Parathyroid adenoma (tissue), 2 donors: Measurements from ENCODE around the gene NSMF.

Experiments
- H2AFZ ChIP-seq: fragments of 300-600 bp; sonication (generic); one replicate; pipeline ENCODE4 v1.7.0; 2017; ENCODE audit warnings: antibody characterized with exemption, mild to moderate bottlenecking
- H3K27ac ChIP-seq: fragments of 300-600 bp; sonication (generic); one replicate; pipeline ENCODE4 v1.7.0; 2017
- H3K27me3 ChIP-seq: fragments of 300-600 bp; sonication (generic); one replicate; pipeline ENCODE4 v1.7.0; 2017; ENCODE audit warnings: low read length; ENCODE audit not compliant: control insufficient read depth, insufficient read depth
- H3K36me3 ChIP-seq: fragments of 300-600 bp; sonication (generic); one replicate; pipeline ENCODE4 v1.7.0; 2017; ENCODE audit warnings: low read length; ENCODE audit not compliant: control insufficient read depth, insufficient read depth
- H3K4me1 ChIP-seq: fragments of 300-600 bp; sonication (generic); one replicate; pipeline ENCODE4 v1.7.0; 2017; ENCODE audit warnings: control low read depth
- H3K4me2 ChIP-seq: fragments of 300-600 bp; sonication (generic); one replicate; pipeline ENCODE4 v1.7.0; 2017; ENCODE audit warnings: low read length
- H3K4me3 ChIP-seq: fragments of 300-600 bp; sonication (generic); one replicate; pipeline ENCODE4 v1.7.0; 2017; ENCODE audit warnings: low read depth, low read length
- H3K79me2 ChIP-seq: fragments of 300-600 bp; sonication (generic); one replicate; pipeline ENCODE4 v1.7.0; 2017; ENCODE audit warnings: control low read depth
- H3K9ac ChIP-seq: fragments of 300-600 bp; sonication (generic); one replicate; pipeline ENCODE4 v1.7.0; 2017; ENCODE audit warnings: mild to moderate bottlenecking
- H3K9me3 ChIP-seq: fragments of 300-600 bp; sonication (generic); one replicate; pipeline ENCODE4 v1.7.0; 2017; ENCODE audit warnings: low read length; ENCODE audit not compliant: control insufficient read depth
- TF ChIP-seq, protein P1 (sequence below): fragments of 300-600 bp; sonication (generic); IDR thresholded peaks from one replicate; pipeline ENCODE4 v1.7.0; 2017; ENCODE audit warnings: antibody characterized with exemption, mild to moderate bottlenecking
- donor health status: primary hyperparathyroidism.

NSMF gene

DNA sequence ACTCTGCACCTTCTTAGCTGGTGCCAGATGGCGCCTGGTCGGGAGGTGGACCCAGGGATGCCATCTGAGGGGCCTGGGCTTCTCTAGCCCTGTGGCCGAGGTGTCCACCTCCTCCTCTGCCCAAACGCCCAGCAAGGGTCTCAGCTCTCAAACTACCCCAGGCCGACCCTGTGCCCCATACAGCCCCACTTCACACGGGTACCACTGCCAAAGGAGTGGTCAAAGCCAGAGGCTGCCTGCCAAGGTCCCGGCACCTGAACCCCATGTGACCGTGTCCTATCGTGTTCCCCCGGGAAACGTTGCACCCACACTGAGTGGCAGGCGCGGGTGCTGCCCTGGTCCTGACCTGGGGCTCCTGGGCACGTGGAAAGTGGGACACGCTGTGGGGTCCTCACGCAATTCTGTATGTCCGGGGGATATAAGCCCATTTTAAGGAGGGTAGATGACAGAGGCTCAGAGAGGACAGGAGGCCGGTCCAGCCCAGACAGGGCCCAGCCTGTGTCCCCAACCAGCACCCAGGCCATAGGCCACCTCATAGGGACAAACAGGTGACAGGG lies 19.9 kb downstream of the NSMF start:
- Histone ChIP-seq H2AFZ (no peak overlapping the region), H3K36me3 (no peaks in the 10 kb centered on the region), H3K9me3 (no peaks in the 10 kb centered on the region), H3K4me3 (no peak overlapping the region), H3K9ac (no peak overlapping the region), H3K79me2 (no peaks in the 10 kb centered on the region), H3K4me1 (no peaks in the 10 kb centered on the region), H3K27ac (no peak overlapping the region), H3K4me2 (no peak overlapping the region), H3K27me3 (no peaks in the 10 kb centered on the region)
- TF ChIP-seq, protein P1, sequence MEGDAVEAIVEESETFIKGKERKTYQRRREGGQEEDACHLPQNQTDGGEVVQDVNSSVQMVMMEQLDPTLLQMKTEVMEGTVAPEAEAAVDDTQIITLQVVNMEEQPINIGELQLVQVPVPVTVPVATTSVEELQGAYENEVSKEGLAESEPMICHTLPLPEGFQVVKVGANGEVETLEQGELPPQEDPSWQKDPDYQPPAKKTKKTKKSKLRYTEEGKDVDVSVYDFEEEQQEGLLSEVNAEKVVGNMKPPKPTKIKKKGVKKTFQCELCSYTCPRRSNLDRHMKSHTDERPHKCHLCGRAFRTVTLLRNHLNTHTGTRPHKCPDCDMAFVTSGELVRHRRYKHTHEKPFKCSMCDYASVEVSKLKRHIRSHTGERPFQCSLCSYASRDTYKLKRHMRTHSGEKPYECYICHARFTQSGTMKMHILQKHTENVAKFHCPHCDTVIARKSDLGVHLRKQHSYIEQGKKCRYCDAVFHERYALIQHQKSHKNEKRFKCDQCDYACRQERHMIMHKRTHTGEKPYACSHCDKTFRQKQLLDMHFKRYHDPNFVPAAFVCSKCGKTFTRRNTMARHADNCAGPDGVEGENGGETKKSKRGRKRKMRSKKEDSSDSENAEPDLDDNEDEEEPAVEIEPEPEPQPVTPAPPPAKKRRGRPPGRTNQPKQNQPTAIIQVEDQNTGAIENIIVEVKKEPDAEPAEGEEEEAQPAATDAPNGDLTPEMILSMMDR, result no peak

DNA sequence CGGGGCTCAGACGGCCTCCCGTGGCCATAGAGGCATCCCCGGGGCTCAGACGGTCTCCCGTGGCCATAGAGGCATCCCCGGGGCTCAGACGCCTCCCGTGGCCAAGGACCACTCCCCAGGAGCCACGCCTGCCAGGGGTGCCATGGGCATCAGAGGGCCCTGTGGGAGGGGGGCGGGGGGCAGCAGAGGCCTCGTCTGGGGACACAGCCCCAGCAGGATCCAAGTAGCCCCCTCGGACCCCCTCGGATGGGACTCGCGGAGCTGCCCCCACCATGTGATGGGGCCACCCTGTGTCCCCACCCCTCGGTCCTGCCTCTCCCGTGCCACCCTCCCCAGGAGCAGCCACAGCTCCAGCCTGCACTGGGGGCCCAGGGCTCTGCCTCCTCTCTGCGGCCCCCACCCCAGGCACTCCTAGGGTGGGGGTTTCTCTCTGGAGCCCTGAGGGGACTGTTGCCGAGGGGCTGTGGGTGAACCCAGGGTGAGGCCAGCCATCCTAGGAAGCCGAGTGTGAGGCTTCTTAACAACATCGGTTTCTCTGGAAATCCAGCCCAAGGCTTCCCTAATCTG lies 20.5 kb downstream of the NSMF start:
- TF ChIP-seq, protein P1, result no peak
- Histone ChIP-seq H3K27me3 (no peaks in the 10 kb centered on the region), H3K79me2 (no peaks in the 10 kb centered on the region)

DNA sequence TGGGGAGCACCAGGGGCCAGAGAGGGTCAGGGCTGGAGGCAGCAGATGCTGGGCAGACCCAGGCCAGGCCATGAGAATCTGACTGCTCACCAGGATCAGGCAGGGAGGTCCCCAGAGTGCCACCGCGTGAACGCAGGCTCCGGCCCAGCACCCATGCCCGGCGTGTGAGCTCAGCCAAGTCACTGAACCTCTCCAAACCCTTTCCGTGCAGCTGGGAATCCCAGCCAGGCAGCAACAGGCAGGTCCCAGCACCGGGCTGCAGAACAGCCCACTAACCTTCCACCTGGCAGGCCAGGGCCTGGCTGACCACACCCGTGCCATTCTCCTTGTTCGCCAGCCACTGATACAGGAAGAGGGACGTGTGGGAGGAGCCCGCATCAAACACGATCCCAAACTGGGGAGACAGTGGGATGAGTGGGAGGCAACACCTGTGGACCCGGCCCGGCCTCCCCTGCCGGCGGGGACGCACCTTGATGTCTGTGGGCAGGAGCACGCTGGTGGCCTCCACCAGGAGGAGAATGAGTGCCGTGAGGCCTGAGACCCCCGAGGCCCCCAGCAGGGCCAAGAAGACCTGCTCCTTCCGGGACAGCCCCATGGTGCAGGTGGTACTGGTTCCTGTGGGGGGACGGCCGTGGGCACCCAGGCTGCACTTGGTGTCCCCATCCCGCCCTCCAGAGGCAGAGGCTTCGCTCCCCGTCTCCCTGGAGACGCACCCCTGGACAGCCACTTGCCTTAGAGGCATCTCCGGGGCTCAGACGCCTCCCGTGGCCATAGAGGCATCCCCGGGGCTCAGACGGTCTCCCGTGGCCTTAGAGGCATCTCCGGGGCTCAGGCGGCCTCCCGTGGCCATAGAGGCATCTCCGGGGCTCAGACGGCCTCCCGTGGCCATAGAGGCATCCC lies 21.2 kb downstream of the NSMF start:
- Histone ChIP-seq H3K9me3 (no peaks in the 10 kb centered on the region), H3K27me3 (no peaks in the 10 kb centered on the region), H2AFZ (no peak overlapping the region), H3K79me2 (no peaks in the 10 kb centered on the region), H3K4me3 (no peak overlapping the region), H3K36me3 (no peaks in the 10 kb centered on the region), H3K4me1 (no peaks in the 10 kb centered on the region), H3K9ac (no peak overlapping the region), H3K4me2 (no peak overlapping the region), H3K27ac (no peak overlapping the region)
- TF ChIP-seq, protein P1, result no peak

More for the DNA sequence above, 20.5 kb downstream of the NSMF start:
- H3K4me1 ChIP-seq, result no peaks in the 10 kb centered on the region
- no peak overlapping the region for H3K4me2 ChIP-seq
- H3K27ac ChIP-seq, result no peak overlapping the region
- no peak overlapping the region for H3K9ac ChIP-seq
- H3K9me3 ChIP-seq, result no peaks in the 10 kb centered on the region
- no peaks in the 10 kb centered on the region for H3K36me3 ChIP-seq
- H2AFZ ChIP-seq, result no peak overlapping the region
- H3K4me3 ChIP-seq, result no peak overlapping the region

DNA sequence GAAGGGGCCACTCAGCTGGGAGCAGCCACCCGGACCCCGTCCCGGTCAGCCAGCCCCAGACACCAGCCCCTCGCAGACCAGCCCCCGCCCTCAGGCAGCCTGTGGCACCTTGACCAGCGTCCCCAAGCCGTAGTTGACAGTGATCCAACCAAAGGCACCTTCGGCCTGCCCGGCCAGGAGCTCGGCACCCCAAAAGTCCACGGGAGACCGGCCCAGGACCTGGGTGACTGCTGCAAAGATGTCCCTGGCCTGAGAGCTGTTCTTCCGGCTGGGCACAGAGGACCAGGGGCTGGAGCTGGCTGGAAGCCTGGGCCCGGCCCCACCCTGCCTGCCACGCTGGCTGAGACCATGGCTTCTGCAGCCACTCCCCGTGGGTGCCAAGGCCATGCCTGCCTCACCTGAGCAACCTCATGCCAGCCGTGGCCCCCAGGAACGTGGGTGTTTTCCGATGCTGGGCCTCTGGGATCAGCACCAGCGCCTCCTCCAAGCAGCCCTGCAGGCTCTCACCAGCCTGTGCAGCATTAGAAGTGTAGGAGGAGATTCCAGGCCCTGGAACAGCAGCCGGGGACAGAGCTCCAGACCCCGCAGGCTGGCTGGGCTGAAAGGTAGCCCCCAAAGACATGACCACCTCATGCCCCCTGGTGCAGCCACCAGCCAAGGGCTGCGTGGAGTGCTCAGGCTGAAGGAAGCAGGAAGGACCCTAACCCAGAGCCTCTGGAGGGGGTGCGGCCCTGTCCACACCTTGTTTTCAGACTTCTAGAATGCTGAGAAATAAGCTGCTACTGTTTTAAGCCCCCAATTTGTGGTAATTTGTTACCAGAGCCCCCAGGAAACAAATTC lies 22.2 kb downstream of the NSMF start:
- Histone ChIP-seq H3K4me3 (no peak overlapping the region), H3K4me1 (no peaks in the 10 kb centered on the region), H3K4me2 (no peak overlapping the region), H3K9ac (no peak overlapping the region), H3K27ac (no peak overlapping the region), H3K27me3 (no peaks in the 10 kb centered on the region), H3K36me3 (no peaks in the 10 kb centered on the region), H3K79me2 (no peaks in the 10 kb centered on the region), H3K9me3 (no peaks in the 10 kb centered on the region), H2AFZ (no peak overlapping the region)
- TF ChIP-seq, protein P1, result no peak
